Hepatocyte (in vitro differentiated cells): ENCODE measurements around the gene CFAP68. TPM values are rescaled to one million over a fixed set of nuclear protein-coding genes. Genes with fewer than 3 reads are reported as not detected.

Experiments used
- DNase-seq: peaks from one replicate; pipeline ENCODE4 v3.0.0-alpha.2; 2016; ENCODE audit warnings: low spot score
- H2AFZ ChIP-seq: fragments of 200-600 bp; sonication (generic); 2 replicates; pipeline ENCODE4 v1.6.0; 2016; ENCODE audit warnings: antibody characterized with exemption, mild to moderate bottlenecking
- H3K27ac ChIP-seq: fragments of 200-600 bp; sonication (generic); 2 replicates; pipeline ENCODE4 v1.5.1; 2016; ENCODE audit warnings: mild to moderate bottlenecking
- H3K27me3 ChIP-seq: fragments of 200-600 bp; sonication (generic); 2 replicates; pipeline ENCODE4 v1.6.1; 2016
- H3K36me3 ChIP-seq: fragments of 200-600 bp; sonication (generic); replicated peaks from 2 replicates; pipeline ENCODE4 v1.5.1; 2016; ENCODE audit warnings: low read depth; ENCODE audit not compliant: insufficient read depth
- H3K4me1 ChIP-seq: fragments of 200-600 bp; sonication (generic); 2 replicates; pipeline ENCODE4 v1.5.1; 2016; ENCODE audit warnings: mild to moderate bottlenecking, moderate library complexity; ENCODE audit not compliant: insufficient read depth
- H3K4me2 ChIP-seq: fragments of 200-600 bp; sonication (generic); 2 replicates; pipeline ENCODE4 v1.6.0; 2016
- H3K4me3 ChIP-seq: fragments of 200-600 bp; sonication (generic); 2 replicates; pipeline ENCODE4 v1.5.1; 2016; ENCODE audit warnings: mild to moderate bottlenecking
- H3K79me2 ChIP-seq: fragments of 200-600 bp; sonication (generic); 2 replicates; pipeline ENCODE4 v1.6.0; 2017; ENCODE audit warnings: mild to moderate bottlenecking
- H3K9me2 ChIP-seq: fragments of 200-600 bp; sonication (generic); replicated peaks from 2 replicates; pipeline ENCODE4 v1.6.0; 2017; ENCODE audit warnings: mild to moderate bottlenecking; ENCODE audit not compliant: insufficient read depth
- H3K9me3 ChIP-seq: fragments of 200-600 bp; sonication (generic); 2 replicates; pipeline ENCODE4 v1.5.1; 2016; ENCODE audit warnings: low read depth, mild to moderate bottlenecking
- H4K20me1 ChIP-seq: fragments of 200-600 bp; sonication (generic); 2 replicates; pipeline ENCODE4 v1.6.0; 2016; ENCODE audit warnings: mild to moderate bottlenecking; ENCODE audit not compliant: insufficient read depth, poor library complexity, severe bottlenecking
- EZH2 ChIP-seq: fragments of 200-600 bp; sonication (generic); IDR thresholded peaks from 2 replicates; pipeline ENCODE4 v1.6.1; 2016; ENCODE audit warnings: antibody characterized with exemption, mild to moderate bottlenecking, borderline replicate concordance
- EZH2phosphoT487 ChIP-seq: fragments of 200-600 bp; sonication (generic); IDR thresholded peaks from one replicate; pipeline ENCODE4 v1.6.1; 2018; ENCODE audit warnings: antibody characterized with exemption, mild to moderate bottlenecking, low read depth, moderate library complexity; ENCODE audit not compliant: unreplicated experiment, severe bottlenecking
- WGBS: methylation state at CpG from one replicate; pipeline ENCODE4 v1.1.6; 2016; ENCODE audit warnings: low lambda C conversion rate; ENCODE audit errors: missing lambda C conversion rate; 5-methylcytosine and 5-hydroxymethylcytosine counted together
- polyA plus RNA-seq: library from polyadenylated mRNA; unstranded; fragments of >200 nt; fragmentation: Nextera tagmentation; extraction: Ambion mirVana; gene quantifications from 2 replicates; pipeline ENCODE4 v1.2.1, GENCODE V29; 2016
- total RNA-seq: library from RNA; depleted of rRNA; stranded (reverse); fragments of >200 nt; gene quantifications from 2 replicates; pipeline ENCODE4 v1.2.3, GENCODE V29; 2014
- TF ChIP-seq, protein P1 (sequence below): fragments of 200-600 bp; sonication (generic); IDR thresholded peaks from 2 replicates; pipeline ENCODE4 v1.5.1; 2016; ENCODE audit warnings: antibody characterized with exemption, mild to moderate bottlenecking; ENCODE audit not compliant: poor library complexity

Gene CFAP68
- total and polyA plus RNA-seq, 2 experiments from 2014 or later = 21.8 to 24.6 TPM

DNA sequence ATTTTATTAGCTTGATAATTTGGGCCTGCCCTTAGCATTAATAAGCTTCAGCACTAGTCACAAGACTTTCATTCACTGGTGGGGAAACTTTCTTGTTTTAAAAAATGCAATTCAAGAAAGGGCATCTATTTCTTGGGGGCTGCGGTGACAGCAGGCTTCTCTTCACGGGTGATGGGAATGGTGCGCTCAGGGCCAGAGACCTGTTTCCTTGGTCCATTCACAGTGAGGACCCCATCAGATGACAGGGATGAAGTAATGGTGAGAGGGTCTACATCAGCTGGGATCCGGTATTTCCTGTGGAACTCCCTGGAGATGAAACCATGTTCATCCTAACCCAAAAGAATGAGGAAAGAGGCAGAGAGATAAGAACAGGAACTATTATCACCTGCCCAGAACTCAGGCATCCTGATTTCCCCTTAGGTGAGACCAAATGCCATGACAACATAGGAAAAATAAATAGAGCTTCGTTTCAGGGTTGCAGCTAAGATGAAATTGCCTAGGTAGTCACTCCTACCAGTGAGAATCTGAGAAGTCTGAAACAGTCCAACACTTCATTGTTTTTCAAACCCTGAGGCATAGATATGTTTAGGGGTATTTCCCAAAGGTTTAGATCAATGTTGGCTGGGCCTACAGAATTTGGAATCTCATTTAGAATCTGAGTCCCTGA, 29.4 kb downstream of the CFAP68 start:
- H2AFZ ChIP-seq = no peak overlapping the region
- H3K36me3 ChIP-seq = no peaks in the 10 kb centered on the region
- H3K9me3 ChIP-seq = no peaks in the 10 kb centered on the region
- TF ChIP-seq, protein P1, sequence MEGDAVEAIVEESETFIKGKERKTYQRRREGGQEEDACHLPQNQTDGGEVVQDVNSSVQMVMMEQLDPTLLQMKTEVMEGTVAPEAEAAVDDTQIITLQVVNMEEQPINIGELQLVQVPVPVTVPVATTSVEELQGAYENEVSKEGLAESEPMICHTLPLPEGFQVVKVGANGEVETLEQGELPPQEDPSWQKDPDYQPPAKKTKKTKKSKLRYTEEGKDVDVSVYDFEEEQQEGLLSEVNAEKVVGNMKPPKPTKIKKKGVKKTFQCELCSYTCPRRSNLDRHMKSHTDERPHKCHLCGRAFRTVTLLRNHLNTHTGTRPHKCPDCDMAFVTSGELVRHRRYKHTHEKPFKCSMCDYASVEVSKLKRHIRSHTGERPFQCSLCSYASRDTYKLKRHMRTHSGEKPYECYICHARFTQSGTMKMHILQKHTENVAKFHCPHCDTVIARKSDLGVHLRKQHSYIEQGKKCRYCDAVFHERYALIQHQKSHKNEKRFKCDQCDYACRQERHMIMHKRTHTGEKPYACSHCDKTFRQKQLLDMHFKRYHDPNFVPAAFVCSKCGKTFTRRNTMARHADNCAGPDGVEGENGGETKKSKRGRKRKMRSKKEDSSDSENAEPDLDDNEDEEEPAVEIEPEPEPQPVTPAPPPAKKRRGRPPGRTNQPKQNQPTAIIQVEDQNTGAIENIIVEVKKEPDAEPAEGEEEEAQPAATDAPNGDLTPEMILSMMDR = no peak
- TF ChIP-seq EZH2phosphoT487 (no peak), EZH2 (no peak)
- 84% methylated on average over 5 of the region's 5 CpGs for WGBS
- no peaks in the 10 kb centered on the region for H3K79me2 ChIP-seq
- no peak for DNase-seq
- no peak overlapping the region for H3K4me3 ChIP-seq
- no peaks in the 10 kb centered on the region for H3K27me3 ChIP-seq
- H3K4me1 ChIP-seq = peaks cover 22% of the 10 kb centered on the region
- H3K4me2 ChIP-seq = no peak overlapping the region
- H4K20me1 ChIP-seq = no peaks in the 10 kb centered on the region
- peak overlapping the region; percentile 21 for H3K27ac ChIP-seq
- no peaks in the 10 kb centered on the region for H3K9me2 ChIP-seq

DNA sequence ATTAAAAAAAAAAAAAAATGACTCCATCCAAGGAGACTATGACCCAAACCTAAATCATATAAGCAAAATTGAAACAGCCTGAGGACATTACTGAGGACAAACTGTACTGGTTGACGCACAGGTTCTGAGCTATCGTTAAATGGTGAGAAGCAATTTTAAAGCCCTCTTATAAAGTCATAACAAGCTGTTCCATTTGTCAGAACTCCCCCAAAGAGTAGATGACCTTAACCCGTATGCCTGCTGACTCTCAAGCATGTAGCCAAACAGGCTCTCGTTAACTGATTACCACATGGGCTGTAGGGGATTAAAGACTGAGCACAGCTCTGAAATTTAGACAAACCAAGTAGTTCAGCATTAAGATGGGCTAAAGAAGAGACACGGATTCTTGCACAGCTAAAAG, 30.0 kb downstream of the CFAP68 start:
- Histone ChIP-seq H2AFZ (no peak overlapping the region), H3K27me3 (no peaks in the 10 kb centered on the region), H3K4me2 (no peak overlapping the region), H3K27ac (peak overlapping the region; percentile 21), H3K4me1 (peaks cover 22% of the 10 kb centered on the region), H3K4me3 (no peak overlapping the region), H3K36me3 (no peaks in the 10 kb centered on the region), H3K9me3 (no peaks in the 10 kb centered on the region), H3K9me2 (no peaks in the 10 kb centered on the region), H4K20me1 (no peaks in the 10 kb centered on the region), H3K79me2 (no peaks in the 10 kb centered on the region)
- DNase-seq = no peak
- 64% methylated on average over 5 of the region's 5 CpGs for WGBS
- TF ChIP-seq, protein P1 = no peak
- TF ChIP-seq EZH2phosphoT487 = no peak
- TF ChIP-seq EZH2 = no peak

DNA sequence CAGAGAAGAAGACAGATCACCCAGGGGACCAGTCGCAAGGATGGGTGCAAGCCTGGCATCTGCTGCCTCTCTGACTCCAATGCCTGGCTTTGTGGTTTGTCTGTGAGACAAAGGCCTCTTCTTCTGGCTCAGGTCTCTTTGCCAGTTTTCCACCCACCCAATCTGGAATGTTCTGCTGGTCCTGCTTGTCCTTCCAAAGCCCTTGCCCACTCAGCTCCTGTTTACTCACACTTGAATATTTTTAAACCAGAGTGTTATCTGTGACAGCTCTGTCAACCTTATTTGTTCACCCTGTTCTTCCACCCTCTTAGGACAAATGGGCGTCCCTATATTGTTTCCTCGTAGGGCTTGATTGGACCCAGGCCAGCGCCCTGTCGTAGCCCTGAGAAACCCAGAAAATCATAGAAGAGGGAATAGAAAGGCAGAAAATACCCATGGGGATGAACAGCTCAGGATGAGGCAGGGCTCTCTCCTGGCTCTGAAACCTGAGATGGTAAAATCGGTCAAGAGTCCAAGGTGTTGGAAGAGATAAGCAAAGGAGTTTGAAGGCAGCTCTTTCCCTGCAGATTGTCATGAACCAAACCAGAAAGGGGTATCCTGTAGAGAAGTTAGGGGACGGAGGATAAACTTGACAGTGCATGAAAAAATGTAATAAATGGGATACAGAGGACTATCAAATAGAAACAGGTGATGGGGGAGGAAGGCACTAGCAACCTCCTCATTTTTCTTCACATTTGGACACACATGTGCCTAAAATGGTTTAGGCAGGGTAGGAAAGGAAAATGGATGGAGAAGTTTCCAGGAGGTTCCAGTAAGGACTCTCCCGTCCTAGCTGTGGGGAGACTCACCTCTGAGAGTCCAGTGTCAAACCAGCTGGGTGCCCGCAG, 31.6 kb downstream of the CFAP68 start:
- Histone ChIP-seq H2AFZ (no peak overlapping the region), H4K20me1 (no peaks in the 10 kb centered on the region), H3K27me3 (no peaks in the 10 kb centered on the region), H3K79me2 (no peaks in the 10 kb centered on the region), H3K4me3 (no peak overlapping the region), H3K9me3 (no peaks in the 10 kb centered on the region), H3K36me3 (no peaks in the 10 kb centered on the region), H3K27ac (peak overlapping the region; percentile 63), H3K9me2 (no peaks in the 10 kb centered on the region), H3K4me1 (peaks cover 22% of the 10 kb centered on the region), H3K4me2 (peak overlapping the region; percentile 53)
- TF ChIP-seq, protein P1 = no peak
- no peak for TF ChIP-seq EZH2phosphoT487
- no peak for TF ChIP-seq EZH2
- 82% methylated on average over 9 of the region's 9 CpGs for WGBS
- no peak for DNase-seq
